Mammary microvascular endothelial cell (primary cell): ENCODE results near the gene ZFAND4. TPM values are rescaled to one million over a fixed set of nuclear protein-coding genes. Genes with fewer than 3 reads are reported as not detected.

Experiments
- total RNA-seq: library from RNA; depleted of rRNA; stranded (reverse); fragments of >200 nt; gene quantifications from 2 replicates; pipeline ENCODE4 v1.2.3, GENCODE V29; 2015

The ZFAND4 gene
- 3.8 TPM in 2 replicates for total RNA-seq

DNA sequence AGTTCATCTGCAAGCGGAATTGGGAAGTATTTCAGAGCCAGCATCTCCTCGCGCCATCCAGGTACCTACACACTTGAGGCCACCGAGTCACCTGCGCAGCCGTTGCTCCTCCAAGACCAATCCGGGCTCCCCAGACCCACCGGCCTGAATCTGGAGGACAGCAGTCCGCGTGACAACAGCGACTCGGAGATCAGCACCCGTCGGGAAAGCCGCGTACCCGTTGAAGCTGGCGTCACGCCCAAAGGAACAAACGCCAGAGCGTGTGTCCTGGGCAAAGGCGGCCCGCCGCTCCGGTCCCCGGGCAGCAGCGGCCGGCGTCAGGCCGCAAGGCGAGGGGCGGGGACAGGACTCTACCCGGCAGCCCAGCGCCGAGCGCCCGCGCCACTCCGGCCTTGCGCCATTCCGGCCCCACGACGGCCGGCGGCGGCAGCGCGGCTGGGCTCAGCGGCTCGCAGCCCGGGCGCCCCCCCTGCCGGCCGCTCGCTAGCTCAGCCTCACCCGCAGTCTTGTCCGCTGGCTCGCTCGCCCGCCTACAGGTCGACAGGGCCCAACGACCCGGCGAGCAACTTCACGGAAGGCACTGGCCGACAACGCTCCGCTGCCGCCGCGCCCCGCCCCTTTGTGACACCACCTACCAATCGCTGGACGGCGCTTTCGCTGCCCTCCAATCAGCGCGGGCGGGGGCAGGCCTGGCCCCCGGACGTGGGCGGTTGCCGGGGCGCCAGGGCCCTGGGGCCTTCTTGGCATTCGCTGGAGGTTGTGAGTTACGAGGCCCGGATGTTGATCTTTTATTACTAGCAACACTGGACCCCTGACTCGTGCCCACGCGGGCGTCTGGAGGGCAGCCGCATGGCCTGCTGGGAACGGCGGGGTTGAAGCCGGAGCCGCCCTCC is at the start of gene ZFAND4:
ZFAND4 (minus strand) TSS at position 592 of the 893 bp plus-strand sequence. CDS start 9,047 bp downstream, outside the sequence.

Other genes with a start within 250 kb of the ZFAND4 start
- 35.1 and 38.9 TPM in 2 replicates for gene WASHC2C, start 54.5 kb upstream of the ZFAND4 start, total RNA-seq
- 1.8 and 2.7 TPM in 2 replicates for gene AGAP4, start 174.7 kb upstream of the ZFAND4 start, total RNA-seq